Panc1 (cell line): ENCODE data around the gene CCL13.

Experiments
- POLR2AphosphoS5 ChIP-seq: IDR thresholded peaks from 2 replicates; pipeline ENCODE4 v1.6.1; 2012; ENCODE audit warnings: mild to moderate bottlenecking, low read depth, low read length, moderate library complexity
- SIN3A ChIP-seq: IDR thresholded peaks from 2 replicates; pipeline ENCODE4 v1.6.1; 2012; ENCODE audit warnings: low read depth, mild to moderate bottlenecking, low read length, moderate library complexity, borderline replicate concordance; ENCODE audit not compliant: insufficient read depth
- TF ChIP-seq, protein P1 (sequence below): fragments of 450-650 bp; IDR thresholded peaks from 2 replicates; pipeline ENCODE4 v1.5.1; 2017; ENCODE audit warnings: mild to moderate bottlenecking
- TF ChIP-seq, protein P2 (sequence below), 2 experiments: IDR thresholded peaks; 2 replicates each; pipeline ENCODE4 v1.6.1; 2011 to 2012; ENCODE audit warnings: low read depth in 2 of 2, control low read depth in 1 of 2, low read length in 1 of 2, mild to moderate bottlenecking in 1 of 2, moderate library complexity in 1 of 2; ENCODE audit not compliant: insufficient read depth in 1 of 2

DNA sequence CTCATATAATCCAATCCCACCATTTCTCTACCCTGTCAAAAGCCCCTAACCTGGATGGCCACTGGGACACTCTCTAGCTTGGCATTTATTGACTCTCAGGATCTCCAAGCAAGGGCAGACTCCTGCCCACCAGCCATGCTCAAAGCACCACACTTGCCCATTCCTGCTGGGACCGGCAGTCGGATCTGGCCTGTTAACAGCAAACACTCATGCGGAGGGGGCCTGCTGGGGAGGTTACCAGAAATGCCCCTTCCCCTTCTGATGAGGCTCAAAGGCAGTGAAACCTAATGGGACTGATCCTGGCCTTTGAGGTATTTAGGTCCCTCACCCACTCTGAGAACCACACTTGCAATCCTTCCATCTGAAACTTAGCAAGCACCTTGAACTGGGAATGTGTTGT, 13.3 kb downstream of the CCL13 start:
- TF ChIP-seq, protein P1, sequence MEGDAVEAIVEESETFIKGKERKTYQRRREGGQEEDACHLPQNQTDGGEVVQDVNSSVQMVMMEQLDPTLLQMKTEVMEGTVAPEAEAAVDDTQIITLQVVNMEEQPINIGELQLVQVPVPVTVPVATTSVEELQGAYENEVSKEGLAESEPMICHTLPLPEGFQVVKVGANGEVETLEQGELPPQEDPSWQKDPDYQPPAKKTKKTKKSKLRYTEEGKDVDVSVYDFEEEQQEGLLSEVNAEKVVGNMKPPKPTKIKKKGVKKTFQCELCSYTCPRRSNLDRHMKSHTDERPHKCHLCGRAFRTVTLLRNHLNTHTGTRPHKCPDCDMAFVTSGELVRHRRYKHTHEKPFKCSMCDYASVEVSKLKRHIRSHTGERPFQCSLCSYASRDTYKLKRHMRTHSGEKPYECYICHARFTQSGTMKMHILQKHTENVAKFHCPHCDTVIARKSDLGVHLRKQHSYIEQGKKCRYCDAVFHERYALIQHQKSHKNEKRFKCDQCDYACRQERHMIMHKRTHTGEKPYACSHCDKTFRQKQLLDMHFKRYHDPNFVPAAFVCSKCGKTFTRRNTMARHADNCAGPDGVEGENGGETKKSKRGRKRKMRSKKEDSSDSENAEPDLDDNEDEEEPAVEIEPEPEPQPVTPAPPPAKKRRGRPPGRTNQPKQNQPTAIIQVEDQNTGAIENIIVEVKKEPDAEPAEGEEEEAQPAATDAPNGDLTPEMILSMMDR, result no peak
- no peak for TF ChIP-seq POLR2AphosphoS5
- TF ChIP-seq, protein P2, sequence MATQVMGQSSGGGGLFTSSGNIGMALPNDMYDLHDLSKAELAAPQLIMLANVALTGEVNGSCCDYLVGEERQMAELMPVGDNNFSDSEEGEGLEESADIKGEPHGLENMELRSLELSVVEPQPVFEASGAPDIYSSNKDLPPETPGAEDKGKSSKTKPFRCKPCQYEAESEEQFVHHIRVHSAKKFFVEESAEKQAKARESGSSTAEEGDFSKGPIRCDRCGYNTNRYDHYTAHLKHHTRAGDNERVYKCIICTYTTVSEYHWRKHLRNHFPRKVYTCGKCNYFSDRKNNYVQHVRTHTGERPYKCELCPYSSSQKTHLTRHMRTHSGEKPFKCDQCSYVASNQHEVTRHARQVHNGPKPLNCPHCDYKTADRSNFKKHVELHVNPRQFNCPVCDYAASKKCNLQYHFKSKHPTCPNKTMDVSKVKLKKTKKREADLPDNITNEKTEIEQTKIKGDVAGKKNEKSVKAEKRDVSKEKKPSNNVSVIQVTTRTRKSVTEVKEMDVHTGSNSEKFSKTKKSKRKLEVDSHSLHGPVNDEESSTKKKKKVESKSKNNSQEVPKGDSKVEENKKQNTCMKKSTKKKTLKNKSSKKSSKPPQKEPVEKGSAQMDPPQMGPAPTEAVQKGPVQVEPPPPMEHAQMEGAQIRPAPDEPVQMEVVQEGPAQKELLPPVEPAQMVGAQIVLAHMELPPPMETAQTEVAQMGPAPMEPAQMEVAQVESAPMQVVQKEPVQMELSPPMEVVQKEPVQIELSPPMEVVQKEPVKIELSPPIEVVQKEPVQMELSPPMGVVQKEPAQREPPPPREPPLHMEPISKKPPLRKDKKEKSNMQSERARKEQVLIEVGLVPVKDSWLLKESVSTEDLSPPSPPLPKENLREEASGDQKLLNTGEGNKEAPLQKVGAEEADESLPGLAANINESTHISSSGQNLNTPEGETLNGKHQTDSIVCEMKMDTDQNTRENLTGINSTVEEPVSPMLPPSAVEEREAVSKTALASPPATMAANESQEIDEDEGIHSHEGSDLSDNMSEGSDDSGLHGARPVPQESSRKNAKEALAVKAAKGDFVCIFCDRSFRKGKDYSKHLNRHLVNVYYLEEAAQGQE (IDR thresholded peaks at IDR 0.05; ENCODE audit: insufficient read depth in 1 of 2, low read depth in 2 of 2, low read length in 1 of 2), result no peak
- no peak for TF ChIP-seq SIN3A
